Natural killer cell (primary cell): ENCODE data around the gene PRKG1. TPM values are rescaled to one million over a fixed set of nuclear protein-coding genes. Genes with fewer than 3 reads are reported as not detected.

Experiments used
- ATAC-seq, 3 donors: fragments of 150-1000 bp in 2 of 3; fragments of 200-7000 bp in 1 of 3; cut with Tn5 transposase; 1 replicate in 1 of 3; 2 replicates in 2 of 3; pipeline ENCODE4 v1.10.0; 2021; ENCODE audit warnings: mild to moderate bottlenecking in 2 of 3, moderate library complexity in 2 of 3
- DNase-seq, 2 donors: peaks; one replicate each; pipeline versions ENCODE4 v3.0.0 to v3.0.0-alpha.2; 2013 to 2021; ENCODE audit warnings: mixed read lengths in 1 of 2
- H3K27ac ChIP-seq: one replicate; pipeline ENCODE4 v1.5.1; 2013; ENCODE audit warnings: mild to moderate bottlenecking, low read length
- H3K27me3 ChIP-seq: one replicate; pipeline ENCODE4 v1.6.1; 2013; ENCODE audit warnings: low read length; ENCODE audit not compliant: control insufficient read depth, insufficient read depth
- H3K36me3 ChIP-seq: one replicate; pipeline ENCODE4 v1.6.1; 2013; ENCODE audit warnings: low read length; ENCODE audit not compliant: control insufficient read depth, insufficient read depth
- H3K4me1 ChIP-seq: one replicate; pipeline ENCODE4 v1.6.1; 2013; ENCODE audit warnings: low read length; ENCODE audit not compliant: control insufficient read depth, insufficient read depth
- H3K4me3 ChIP-seq: one replicate; pipeline ENCODE4 v1.5.1; 2013; ENCODE audit warnings: low read length
- H3K9me3 ChIP-seq: one replicate; pipeline ENCODE4 v1.6.1; 2013; ENCODE audit warnings: low read length; ENCODE audit not compliant: control insufficient read depth, insufficient read depth
- H3K27ac Mint-ChIP-seq, 2 donors: one replicate each; pipeline ENCODE4 v1.8.0; 2022; ENCODE audit warnings: mild to moderate bottlenecking in 2 of 2, mixed read lengths in 2 of 2, moderate library complexity in 1 of 2
- H3K27me3 Mint-ChIP-seq, 2 donors: one replicate each; pipeline ENCODE4 v1.8.0; 2022; ENCODE audit warnings: low read depth in 2 of 2, mixed read lengths in 2 of 2
- H3K36me3 Mint-ChIP-seq: one replicate; pipeline ENCODE4 v1.8.0; 2022; ENCODE audit warnings: mixed read lengths
- H3K4me1 Mint-ChIP-seq, 2 donors: one replicate each; pipeline ENCODE4 v1.8.0; 2022; ENCODE audit warnings: mixed read lengths in 2 of 2
- H3K4me3 Mint-ChIP-seq: one replicate; pipeline ENCODE4 v1.8.0; 2022; ENCODE audit warnings: mild to moderate bottlenecking, moderate library complexity, mixed read lengths
- H3K9me3 Mint-ChIP-seq, 2 donors: one replicate each; pipeline ENCODE4 v1.8.0; 2022; ENCODE audit warnings: mixed read lengths in 2 of 2
- CTCF ChIP-seq: fragments of 200-600 bp; IDR thresholded peaks from one replicate; pipeline ENCODE4 v1.8.0; 2022; ENCODE audit warnings: antibody characterized with exemption
- whole genome bisulfite sequencing: methylation state at CpG from one replicate; pipeline ENCODE4 v1.1.7; 2013; ENCODE audit warnings: missing lambda C conversion rate; ENCODE audit not compliant: insufficient coverage; 5-methylcytosine and 5-hydroxymethylcytosine counted together
- intact Hi-C: fragments of 100-400 bp; cut with micrococcal nuclease; formaldehyde crosslinking; loops from one replicate; pipeline ENCODE4 v1.14.2; 2022
- total RNA-seq, 4 donors: library from RNA; stranded (reverse); fragments of 120-200 nt in 1 of 4; gene quantifications; one replicate each; pipeline versions ENCODE4 v1.2.3 to v1.2.4, GENCODE V29; 2013 to 2022

The PRKG1 gene
- total RNA-seq, 3 donors from 2014 or later (not counting 1 experiment from before 2014, with no cell fraction given): 0.23 to 0.41 (median 0.35) TPM

DNA sequence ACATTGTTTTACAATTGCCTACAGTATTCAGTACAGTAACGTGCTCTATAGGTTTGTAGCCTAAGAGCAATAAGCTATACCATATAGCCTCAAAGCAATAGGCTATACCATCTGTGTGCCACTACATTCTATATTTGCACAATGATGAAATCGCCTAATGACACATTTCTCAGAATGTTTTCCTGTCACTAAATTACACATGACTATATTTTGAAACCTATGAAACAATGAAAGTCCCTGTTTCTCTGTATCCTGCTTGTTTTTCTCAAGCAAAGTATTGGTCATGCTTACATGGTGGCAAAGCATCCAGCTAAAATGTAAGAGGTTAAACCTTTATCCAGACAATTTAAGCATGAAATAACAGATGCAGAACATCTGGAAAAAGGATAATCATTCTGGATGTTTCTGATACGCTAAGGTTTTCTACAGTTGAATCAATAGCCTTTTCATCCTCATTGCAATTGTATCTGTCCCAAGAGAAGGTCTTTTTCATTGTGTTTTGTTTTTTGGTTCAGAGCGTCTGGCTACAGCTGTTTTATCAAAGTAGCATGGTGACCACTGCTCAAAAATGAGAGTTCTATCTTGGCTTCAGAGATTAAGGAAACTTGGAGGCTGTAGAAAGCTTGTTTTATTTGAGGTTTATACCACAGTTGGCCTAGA lies 543.4 kb downstream of the PRKG1 start:
- H3K4me1 ChIP-seq: no peaks in the 10 kb centered on the region
- H3K27me3 ChIP-seq: no peaks in the 10 kb centered on the region
- Mint-ChIP-seq H3K27me3 (no peaks in the 10 kb centered on the region), H3K4me3 (no peak overlapping the region), H3K9me3 (peaks cover 2 to 10% of the 10 kb centered on the region in 2 donors), H3K4me1 (no peaks in the 10 kb centered on the region), H3K27ac (no peak overlapping the region), H3K36me3 (no peaks in the 10 kb centered on the region)
- DNase-seq (no peak), ATAC-seq (no peak)
- no peak for TF ChIP-seq CTCF
- WGBS: 85% methylated on average over 4 of the region's 4 CpGs
- H3K27ac ChIP-seq: no peak overlapping the region
- H3K4me3 ChIP-seq: no peak overlapping the region
- intact Hi-C loops: no loop called here
- H3K36me3 ChIP-seq: no peaks in the 10 kb centered on the region
- no peaks in the 10 kb centered on the region for H3K9me3 ChIP-seq

GRCh38 chr10:51619365-51619764 lies 545.1 kb downstream of the PRKG1 start:
- Histone ChIP-seq H3K9me3 (no peaks in the 10 kb centered on the region), H3K27me3 (no peaks in the 10 kb centered on the region), H3K4me3 (no peak overlapping the region), H3K36me3 (no peaks in the 10 kb centered on the region), H3K27ac (no peak overlapping the region), H3K4me1 (no peaks in the 10 kb centered on the region)
- no peak for TF ChIP-seq CTCF
- DNase-seq: no peak
- Mint-ChIP-seq H3K27me3 (no peaks in the 10 kb centered on the region), H3K9me3 (peaks cover 2 to 5% of the 10 kb centered on the region in 2 donors), H3K4me1 (no peaks in the 10 kb centered on the region), H3K4me3 (no peak overlapping the region), H3K27ac (no peak overlapping the region), H3K36me3 (no peaks in the 10 kb centered on the region)
- no CpG with 5 or more reads among the region's 1 CpG for WGBS
- ATAC-seq: no peak
- intact Hi-C loops: no loop called here

- no peak for TF ChIP-seq CTCF
- no CpG with 5 or more reads among the region's 1 CpG for WGBS
- DNase-seq (no peak), ATAC-seq (no peak)
- H3K4me3 ChIP-seq: no peak overlapping the region
- no peak overlapping the region for H3K27ac Mint-ChIP-seq
- no peaks in the 10 kb centered on the region for H3K9me3 ChIP-seq
- no peaks in the 10 kb centered on the region for H3K4me1 Mint-ChIP-seq
- intact Hi-C loops: no loop called here
- no peak overlapping the region for H3K4me3 Mint-ChIP-seq
- no peaks in the 10 kb centered on the region for H3K36me3 ChIP-seq
- H3K4me1 ChIP-seq: no peaks in the 10 kb centered on the region
- H3K27ac ChIP-seq: no peak overlapping the region
- H3K9me3 Mint-ChIP-seq: peaks cover 2 to 5% of the 10 kb centered on the region in 2 donors
- H3K27me3 ChIP-seq: no peaks in the 10 kb centered on the region
- H3K27me3 Mint-ChIP-seq: no peaks in the 10 kb centered on the region
- no peaks in the 10 kb centered on the region for H3K36me3 Mint-ChIP-seq
Measured at GRCh38 chr10:51620131-51620530, 545.8 kb downstream of the PRKG1 start.

- TF ChIP-seq CTCF: no peak
- H3K27me3 ChIP-seq: no peaks in the 10 kb centered on the region
- H3K27me3 Mint-ChIP-seq: no peaks in the 10 kb centered on the region
- H3K27ac Mint-ChIP-seq: no peak overlapping the region
- H3K4me3 Mint-ChIP-seq: no peak overlapping the region
- intact Hi-C loops: no loop called here
- no peaks in the 10 kb centered on the region for H3K4me1 ChIP-seq
- no peak overlapping the region for H3K4me3 ChIP-seq
- H3K4me1 Mint-ChIP-seq: no peaks in the 10 kb centered on the region
- no peaks in the 10 kb centered on the region for H3K9me3 ChIP-seq
- DNase-seq (no peak), ATAC-seq (no peak)
- H3K9me3 Mint-ChIP-seq: no peaks in the 10 kb centered on the region
- H3K36me3 ChIP-seq: no peaks in the 10 kb centered on the region
- H3K27ac ChIP-seq: no peak overlapping the region
- WGBS: no CpG with 5 or more reads among the region's 1 CpG
- no peaks in the 10 kb centered on the region for H3K36me3 Mint-ChIP-seq
Measured at GRCh38 chr10:51624013-51624412, 549.7 kb downstream of the PRKG1 start.
